Activated CD4-positive, alpha-beta T cell treated with anti-CD3 and anti-CD28 coated beads, Interleukin-2, amount 10 ng/mL, durations not matched to agents 7 days and 5 days (primary cell): ENCODE data around the gene PDXK. TPM values are rescaled to one million over a fixed set of nuclear protein-coding genes. Genes with fewer than 3 reads are reported as not detected.
"Not testable (repeated sequence)": the region's sequence is repeated elsewhere in the genome, so short reads cannot be mapped to it uniquely, and the experiment has no call there.

Source experiments
- CTCF ChIA-PET: fragments of 350-600 bp; sonication (Branson Sonifier 250); formaldehyde crosslinking; loops from one replicate; lab custom pipeline; 2021; ENCODE audit warnings: antibody characterized with exemption; lab: Charles Lee
- POLR2A ChIA-PET: fragments of 350-600 bp; sonication (Branson Sonifier 250); formaldehyde crosslinking; loops from one replicate; lab custom pipeline; 2021; ENCODE audit warnings: antibody characterized with exemption; lab: Charles Lee
- DNase-seq: peaks from one replicate; pipeline ENCODE4 v3.0.0-alpha.2; 2020
- H3K27ac Mint-ChIP-seq: one replicate; pipeline ENCODE4 v1.8.0; 2021; ENCODE audit warnings: mild to moderate bottlenecking, moderate library complexity, mixed read lengths
- H3K27me3 Mint-ChIP-seq: one replicate; pipeline ENCODE4 v1.8.0; 2021; ENCODE audit warnings: mixed read lengths
- H3K36me3 Mint-ChIP-seq: one replicate; pipeline ENCODE4 v1.8.0; 2021; ENCODE audit warnings: low read depth, mixed read lengths
- H3K4me1 Mint-ChIP-seq: one replicate; pipeline ENCODE4 v1.8.0; 2021; ENCODE audit warnings: mixed read lengths
- H3K4me3 Mint-ChIP-seq: one replicate; pipeline ENCODE4 v1.8.0; 2021; ENCODE audit warnings: mild to moderate bottlenecking, moderate library complexity, mixed read lengths
- H3K9me3 Mint-ChIP-seq: one replicate; pipeline ENCODE4 v1.8.0; 2021; ENCODE audit warnings: mixed read lengths
- total RNA-seq, 2 experiments: library from RNA; stranded (reverse); gene quantifications; one replicate each; pipeline ENCODE4 v1.2.3, GENCODE V29; 2021

PDXK gene
- 10 to 100 TPM; 74.0 to 81.4 TPM for total RNA-seq

DNA sequence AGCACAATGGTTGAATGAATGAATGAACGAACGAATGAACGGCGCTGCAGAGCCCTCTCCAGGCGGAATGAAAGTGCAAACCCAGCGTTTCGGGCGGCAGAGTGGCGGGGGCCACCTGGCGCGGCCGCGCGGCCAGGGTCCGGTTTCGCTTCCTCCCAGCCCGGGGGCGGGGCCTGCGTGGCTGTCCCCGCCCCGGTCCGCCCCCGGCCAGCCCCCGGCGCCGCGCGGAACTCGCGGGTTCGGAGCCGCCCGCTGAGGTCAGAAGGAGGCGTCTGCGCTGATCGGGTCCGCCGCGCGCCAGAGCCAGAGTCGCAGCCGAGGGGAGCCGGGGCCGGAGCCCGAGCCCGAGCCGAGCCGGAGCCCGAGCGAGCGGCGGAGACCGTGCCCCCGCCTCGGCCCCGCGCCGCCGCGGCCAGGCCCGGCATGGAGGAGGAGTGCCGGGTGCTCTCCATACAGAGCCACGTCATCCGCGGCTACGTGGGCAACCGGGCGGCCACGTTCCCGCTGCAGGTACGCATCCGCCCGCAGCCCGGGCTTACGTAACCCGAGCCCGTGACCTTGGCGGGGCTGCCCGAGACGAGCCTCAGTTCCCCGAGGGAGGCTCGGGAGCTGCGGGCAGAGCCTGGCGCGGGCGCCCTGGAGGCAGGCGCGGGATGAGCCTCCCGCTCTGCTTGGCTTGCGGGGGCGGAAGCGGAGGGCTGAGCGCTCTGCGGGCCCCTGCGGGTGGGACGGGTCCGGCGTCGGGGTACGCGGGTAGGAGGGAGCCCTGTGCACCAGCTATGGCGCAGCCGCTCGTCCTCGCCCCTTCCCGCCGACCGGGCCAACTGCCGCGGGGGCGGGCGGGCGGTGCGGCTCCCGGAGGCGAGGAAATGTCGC lies at the start of gene PDXK:
Gene PDXK, plus strand, starts transcription at position 258 of the 876 bp plus-strand sequence. Its CDS starts 166 bp downstream, at position 424.
- POLR2A ChIA-PET = interaction anchor here (0.9 kb wide), 1 partner anchor 9 kb away, joined by 4 read pairs; no protein-coding TSS in a partner anchor
- Mint-ChIP-seq H3K4me3 (peak within 1 kb of the TSS; percentile 79), H3K9me3 (no peaks in the 10 kb centered on the region), H3K36me3 (peaks cover 4% of the 10 kb centered on the region), H3K27ac (peak within 1 kb of the TSS; percentile 85), H3K4me1 (peaks cover 30% of the 10 kb centered on the region), H3K27me3 (peaks cover 20% of the 10 kb centered on the region)
- peak; percentile 75 for DNase-seq
- CTCF ChIA-PET = interaction anchor here (1.1 kb wide), 1 partner anchor 11 kb away, joined by 4 read pairs; no protein-coding TSS in a partner anchor

DNA sequence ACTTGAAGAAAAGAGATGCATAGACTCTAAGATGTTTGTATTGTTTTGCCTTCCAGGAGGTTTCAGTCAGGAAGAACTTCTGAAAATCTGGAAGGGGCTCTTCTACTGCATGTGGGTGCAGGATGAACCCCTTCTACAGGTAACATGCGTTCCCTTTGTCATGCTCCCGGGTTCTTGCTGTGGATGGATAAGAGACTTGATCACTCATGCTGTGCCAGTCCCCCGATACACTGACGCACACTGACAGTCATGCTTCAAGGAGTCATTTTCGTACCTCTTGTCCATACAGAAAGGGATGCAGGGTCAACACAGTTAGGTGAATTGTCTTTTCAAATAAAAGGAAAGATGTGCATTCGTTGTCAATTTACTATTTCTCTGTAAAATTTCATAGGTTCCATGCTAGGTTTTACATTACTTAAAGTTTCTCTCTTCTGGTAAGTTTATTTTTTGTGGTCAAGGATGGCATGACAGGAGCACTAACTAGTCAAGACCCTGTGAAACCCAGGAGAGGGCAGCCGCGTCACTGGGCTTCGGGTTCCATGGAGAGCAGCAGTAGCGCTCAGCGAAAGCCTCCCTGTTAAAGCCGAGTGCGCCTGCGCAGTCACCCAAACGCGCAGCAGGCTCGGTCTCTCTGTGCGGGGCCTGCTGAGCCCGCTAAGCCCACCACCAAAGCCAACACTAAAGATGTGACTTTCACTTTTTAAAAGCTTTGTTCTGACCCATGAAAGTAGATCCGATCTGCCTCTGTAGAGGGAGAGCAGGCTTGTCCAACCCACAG lies 48.9 kb upstream of the PDXK start:
- ChIA-PET CTCF (no interaction called here), POLR2A (no interaction called here)
- H3K4me1 Mint-ChIP-seq = peaks cover 15% of the 10 kb centered on the region
- no peak for DNase-seq
- peaks cover 51% of the 10 kb centered on the region for H3K36me3 Mint-ChIP-seq
- no peak overlapping the region for H3K4me3 Mint-ChIP-seq
- no peak overlapping the region for H3K27ac Mint-ChIP-seq
- H3K27me3 Mint-ChIP-seq = no peaks in the 10 kb centered on the region
- peaks cover 3% of the 10 kb centered on the region for H3K9me3 Mint-ChIP-seq

DNA sequence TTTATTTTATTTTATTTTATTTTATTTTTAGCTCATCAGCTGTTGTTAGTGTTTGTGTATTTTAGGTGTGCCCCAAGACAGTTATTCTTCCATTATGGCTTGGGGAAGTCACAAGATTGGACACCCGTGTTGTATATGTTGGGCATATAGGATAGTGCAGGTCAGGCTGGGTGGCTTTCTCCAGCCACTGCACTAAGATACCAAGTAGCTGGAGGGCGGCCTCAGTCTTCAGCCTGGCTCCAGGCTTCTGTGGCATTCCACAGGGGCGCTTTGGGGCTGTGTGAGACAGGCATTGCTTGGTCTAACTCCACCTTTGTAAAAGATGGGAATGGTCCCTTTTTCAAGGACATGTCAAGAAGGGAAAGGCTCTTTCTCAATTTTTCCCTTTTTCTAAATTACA lies 43.1 kb upstream of the PDXK start:
- Mint-ChIP-seq H3K9me3 (no peaks in the 10 kb centered on the region), H3K36me3 (peaks cover 67% of the 10 kb centered on the region), H3K27ac (peak overlapping the region; percentile 72), H3K27me3 (no peaks in the 10 kb centered on the region), H3K4me3 (no peak overlapping the region), H3K4me1 (peaks cover 2% of the 10 kb centered on the region)
- ChIA-PET POLR2A (no interaction called here), CTCF (no interaction called here)
- DNase-seq = no peak

DNA sequence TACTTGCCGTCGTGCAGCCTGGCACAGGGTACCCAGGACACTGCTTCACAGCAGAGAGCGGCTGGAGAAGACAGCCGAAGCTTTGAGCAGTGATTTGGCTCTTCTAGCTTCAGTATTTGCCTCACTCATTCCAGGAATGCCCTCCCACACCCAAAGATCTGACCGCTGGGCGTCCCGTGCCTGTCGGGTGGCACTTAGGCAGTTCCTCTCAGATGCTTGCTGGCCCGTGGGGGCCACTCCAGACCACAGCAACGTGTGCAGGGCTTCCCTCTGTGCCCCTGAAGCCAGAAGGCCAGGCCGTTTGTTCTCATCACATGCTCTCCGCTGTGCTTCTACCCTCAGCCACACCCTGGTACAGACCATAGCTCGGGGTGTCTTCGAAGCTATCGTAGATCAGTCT lies 42.5 kb upstream of the PDXK start:
- Mint-ChIP-seq H3K27ac (no peak overlapping the region), H3K27me3 (no peaks in the 10 kb centered on the region), H3K4me1 (peaks cover 2% of the 10 kb centered on the region), H3K4me3 (no peak overlapping the region), H3K9me3 (no peaks in the 10 kb centered on the region), H3K36me3 (peaks cover 65% of the 10 kb centered on the region)
- POLR2A ChIA-PET = no interaction called here
- CTCF ChIA-PET = no interaction called here
- DNase-seq = no peak

DNA sequence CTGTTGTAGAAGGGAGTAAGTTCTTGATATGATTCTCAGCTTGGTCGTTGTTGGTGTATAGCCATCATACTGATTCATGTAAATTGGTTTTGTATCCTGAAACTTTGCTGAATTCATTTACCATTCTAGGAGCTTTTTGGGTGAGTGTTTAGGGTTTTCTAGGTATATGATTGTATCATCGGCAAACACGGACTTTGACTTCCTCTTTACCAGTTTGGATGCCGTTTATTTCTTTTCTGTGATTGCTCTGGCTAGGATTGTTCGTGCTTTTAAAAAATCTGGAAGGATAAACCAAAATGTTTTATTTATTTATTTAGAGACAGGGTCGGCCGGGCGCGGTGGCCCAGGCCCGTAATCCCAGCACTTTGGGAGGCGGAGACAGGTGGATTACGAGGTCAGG lies 39.0 kb upstream of the PDXK start:
- Mint-ChIP-seq H3K27ac (no peak overlapping the region), H3K27me3 (no peaks in the 10 kb centered on the region), H3K9me3 (no peaks in the 10 kb centered on the region), H3K4me1 (peaks cover 16% of the 10 kb centered on the region), H3K36me3 (peaks cover 66% of the 10 kb centered on the region), H3K4me3 (no peak overlapping the region)
- CTCF ChIA-PET = interaction anchor here (0.6 to 1.1 kb wide), 2 partner anchors 8 to 19 kb away, joined by 3 read pairs; no protein-coding TSS in a partner anchor
- DNase-seq = no peak
- POLR2A ChIA-PET = no interaction called here

DNA sequence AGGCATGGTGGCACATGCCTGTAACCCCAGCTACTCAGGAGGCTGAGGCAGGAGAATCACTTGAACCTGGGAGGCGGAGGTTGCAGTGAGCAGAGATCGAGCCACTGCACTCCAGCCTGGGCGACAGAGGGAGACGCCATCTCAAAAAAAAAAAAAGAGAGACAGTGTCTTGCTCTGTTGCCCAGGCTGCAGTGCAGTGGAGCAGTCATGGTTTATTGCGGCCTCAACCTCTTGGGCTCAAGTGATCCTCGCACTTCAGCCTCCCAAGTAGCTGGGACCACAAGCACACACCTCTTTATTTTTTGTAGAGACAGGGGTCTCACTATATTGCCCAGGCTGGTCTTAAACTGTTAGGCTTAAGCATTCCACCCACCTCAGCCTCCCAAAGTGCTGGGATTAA lies 38.5 kb upstream of the PDXK start:
- Mint-ChIP-seq H3K4me1 (peaks cover 16% of the 10 kb centered on the region), H3K36me3 (peaks cover 66% of the 10 kb centered on the region)
- not testable (repeated sequence) for H3K27me3 Mint-ChIP-seq, H3K9me3 Mint-ChIP-seq, H3K4me3 Mint-ChIP-seq, H3K27ac Mint-ChIP-seq, DNase-seq
- ChIA-PET POLR2A (interaction anchor here (0.6 kb wide), 1 partner anchor 27 kb away, joined by 5 read pairs; no protein-coding TSS in a partner anchor), CTCF (interaction anchor here (0.6 to 1.1 kb wide), 2 partner anchors 9 to 20 kb away, joined by 3 read pairs; no protein-coding TSS in a partner anchor)

DNA sequence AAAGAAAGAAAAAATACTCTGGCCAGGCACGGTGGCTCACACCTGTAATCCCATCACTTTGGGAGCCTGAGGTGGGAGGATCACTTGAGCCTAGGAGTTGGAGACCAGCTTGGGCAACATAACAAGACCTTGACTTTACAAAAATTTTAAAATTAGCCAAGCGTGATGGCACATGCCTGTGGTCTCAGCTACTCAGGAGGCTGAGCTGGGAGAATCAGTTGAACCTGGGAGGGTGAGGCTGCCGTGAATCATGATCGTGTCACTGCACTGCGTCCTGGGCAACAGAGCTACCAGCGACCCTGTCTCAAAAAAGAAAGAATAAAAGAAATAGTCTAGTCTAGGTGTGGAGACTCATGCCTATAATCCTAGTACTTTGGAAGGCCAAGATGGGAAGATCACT lies 37.3 kb upstream of the PDXK start:
- POLR2A ChIA-PET = no interaction called here
- no peak for DNase-seq
- Mint-ChIP-seq H3K27me3 (no peaks in the 10 kb centered on the region), H3K27ac (no peak overlapping the region), H3K36me3 (peaks cover 67% of the 10 kb centered on the region), H3K4me3 (no peak overlapping the region), H3K4me1 (peaks cover 16% of the 10 kb centered on the region), H3K9me3 (no peaks in the 10 kb centered on the region)
- CTCF ChIA-PET = interaction anchor here (0.5 kb wide), 1 partner anchor 735 kb away, joined by 4 read pairs; no protein-coding TSS in a partner anchor

DNA sequence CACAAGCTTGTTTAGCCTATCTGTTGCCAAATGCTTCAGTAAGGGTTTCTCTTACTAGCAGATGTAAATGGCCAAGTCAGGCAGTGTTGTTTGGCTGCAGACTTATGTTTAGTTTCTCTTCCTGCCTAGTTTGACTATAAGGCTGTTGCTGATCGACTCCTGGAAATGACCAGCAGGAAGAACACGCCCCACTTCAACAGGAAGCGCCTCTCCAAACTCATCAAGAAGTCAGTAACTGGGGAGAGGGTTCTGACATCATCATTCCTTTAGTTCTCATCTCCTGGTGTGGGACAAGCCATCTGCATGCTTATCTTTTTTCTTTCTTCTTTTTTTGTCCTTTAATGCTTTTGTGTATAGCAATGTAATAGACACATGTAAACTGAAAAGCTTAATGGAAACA lies 34.5 kb upstream of the PDXK start:
- Mint-ChIP-seq H3K4me3 (no peak overlapping the region), H3K27ac (peak overlapping the region; percentile 27), H3K36me3 (peaks cover 53% of the 10 kb centered on the region), H3K4me1 (peaks cover 13% of the 10 kb centered on the region), H3K9me3 (no peaks in the 10 kb centered on the region), H3K27me3 (no peaks in the 10 kb centered on the region)
- POLR2A ChIA-PET = no interaction called here
- no peak for DNase-seq
- CTCF ChIA-PET = interaction anchor here (1.0 kb wide), 3 partner anchors 16 to 82 kb away, joined by 3 read pairs; no protein-coding TSS in a partner anchor

DNA sequence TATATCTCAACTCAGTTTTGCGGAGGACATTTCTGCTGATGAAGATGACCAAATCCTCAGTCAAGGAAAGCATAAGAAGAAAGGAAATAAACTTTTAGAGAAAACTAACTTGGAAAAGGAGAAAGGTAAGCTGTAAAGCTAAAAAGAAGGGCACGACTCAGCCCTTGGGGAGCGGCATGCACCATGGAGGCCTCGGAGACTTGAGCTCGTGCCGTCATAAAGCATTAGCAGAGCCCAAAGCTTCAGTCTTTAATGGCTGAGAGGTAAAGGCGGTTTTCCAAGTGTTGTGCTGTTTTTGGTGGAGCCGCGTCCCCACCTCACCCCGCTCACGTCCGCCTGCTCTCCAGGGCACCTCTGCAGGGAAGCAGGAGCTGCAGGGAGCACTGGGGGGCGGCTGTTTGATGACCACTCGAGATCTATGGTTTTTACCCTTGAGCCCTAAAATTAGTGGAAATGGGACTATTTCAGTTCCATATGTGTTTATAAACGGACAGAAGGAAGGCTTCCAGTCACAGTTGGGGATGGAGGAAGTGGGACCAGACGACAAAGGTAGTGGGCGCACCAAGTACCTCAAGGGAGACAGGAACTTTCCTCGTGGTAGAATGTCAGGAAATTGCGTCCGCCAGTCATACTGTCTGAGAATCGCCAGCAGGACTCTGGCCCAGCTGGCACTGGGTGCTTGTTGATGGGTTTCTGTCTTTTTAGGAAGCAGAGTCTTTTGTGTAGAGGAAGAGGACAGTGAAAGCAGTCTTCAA lies 31.9 kb upstream of the PDXK start:
- Mint-ChIP-seq H3K36me3 (peaks cover 54% of the 10 kb centered on the region), H3K27ac (peak overlapping the region; percentile 15), H3K9me3 (no peaks in the 10 kb centered on the region), H3K4me3 (no peak overlapping the region), H3K4me1 (peaks cover 13% of the 10 kb centered on the region), H3K27me3 (no peaks in the 10 kb centered on the region)
- DNase-seq = no peak
- POLR2A ChIA-PET = no interaction called here
- CTCF ChIA-PET = no interaction called here

DNA sequence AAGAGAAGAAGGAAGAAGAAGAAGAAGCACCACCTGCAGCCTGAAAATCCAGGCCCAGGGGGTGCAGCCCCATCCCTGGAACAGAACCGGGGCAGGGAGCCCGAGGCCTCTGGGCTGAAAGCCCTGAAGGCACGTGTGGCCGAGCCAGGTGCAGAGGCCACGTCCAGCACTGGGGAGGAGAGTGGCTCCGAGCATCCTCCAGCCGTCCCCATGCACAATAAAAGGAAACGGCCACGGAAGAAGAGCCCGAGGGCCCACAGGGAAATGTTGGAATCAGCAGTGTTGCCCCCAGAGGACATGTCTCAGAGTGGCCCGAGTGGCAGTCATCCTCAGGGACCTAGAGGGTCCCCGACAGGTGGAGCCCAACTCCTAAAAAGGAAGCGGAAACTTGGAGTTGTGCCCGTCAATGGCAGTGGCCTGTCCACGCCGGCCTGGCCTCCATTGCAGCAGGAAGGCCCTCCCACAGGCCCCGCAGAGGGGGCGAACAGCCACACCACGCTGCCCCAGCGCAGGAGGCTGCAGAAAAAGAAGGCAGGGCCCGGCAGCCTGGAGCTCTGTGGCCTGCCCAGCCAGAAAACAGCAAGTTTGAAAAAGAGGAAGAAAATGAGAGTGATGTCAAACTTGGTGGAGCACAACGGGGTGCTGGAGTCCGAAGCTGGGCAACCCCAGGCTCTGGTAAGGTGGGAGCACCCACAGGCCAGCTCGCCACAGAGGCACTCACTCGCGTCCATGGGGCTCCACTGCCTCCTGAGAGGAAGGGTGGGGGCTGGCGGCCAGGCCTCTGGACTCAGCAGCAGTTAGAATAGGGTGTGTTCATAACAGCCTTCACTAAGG lies 31.1 kb upstream of the PDXK start:
- H3K9me3 Mint-ChIP-seq = no peaks in the 10 kb centered on the region
- ChIA-PET CTCF (interaction anchor here (1.4 kb wide), 1 partner anchor 16 kb away, joined by 3 read pairs; no protein-coding TSS in a partner anchor), POLR2A (no interaction called here)
- H3K4me1 Mint-ChIP-seq = peaks cover 13% of the 10 kb centered on the region
- H3K4me3 Mint-ChIP-seq = no peak overlapping the region
- peaks cover 50% of the 10 kb centered on the region for H3K36me3 Mint-ChIP-seq
- H3K27me3 Mint-ChIP-seq = no peaks in the 10 kb centered on the region
- peak overlapping the region; percentile 15 for H3K27ac Mint-ChIP-seq
- DNase-seq = no peak

DNA sequence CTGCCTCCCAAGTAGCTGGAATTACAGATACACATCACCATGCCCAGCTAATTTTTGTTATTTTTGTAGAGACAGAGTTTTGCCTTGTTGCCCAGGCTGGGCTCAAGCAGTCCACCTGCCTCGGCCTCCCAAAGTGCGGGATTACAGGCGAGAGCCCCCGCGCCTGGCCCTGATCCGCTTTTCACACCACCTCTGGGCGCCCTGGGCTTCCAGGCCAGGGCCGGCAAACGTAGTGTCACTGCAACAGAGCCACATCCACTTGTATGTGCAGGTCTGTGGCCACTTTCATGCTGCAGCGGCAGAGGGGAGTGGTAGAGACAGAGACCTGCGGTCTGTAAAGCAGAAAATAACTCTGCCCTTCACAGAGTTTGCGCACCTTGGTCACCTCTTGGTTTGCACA lies 30.0 kb upstream of the PDXK start:
- no peaks in the 10 kb centered on the region for H3K27me3 Mint-ChIP-seq
- POLR2A ChIA-PET = no interaction called here

More for the DNA sequence above, 30.0 kb upstream of the PDXK start:
- no peak for DNase-seq
- Mint-ChIP-seq H3K4me1 (peaks cover 9% of the 10 kb centered on the region), H3K9me3 (no peaks in the 10 kb centered on the region), H3K36me3 (peaks cover 45% of the 10 kb centered on the region), H3K4me3 (no peak overlapping the region), H3K27ac (no peak overlapping the region)
- CTCF ChIA-PET = interaction anchor here (1.4 kb wide), 1 partner anchor 17 kb away, joined by 3 read pairs; no protein-coding TSS in a partner anchor
